GM12801 (cell line): ENCODE data around the gene STK33.

ENCODE experiments used
- CTCF ChIP-seq: IDR thresholded peaks from one replicate; pipeline ENCODE4 v1.5.1; 2011; ENCODE audit warnings: control low read depth; ENCODE audit not compliant: insufficient read length; ENCODE audit errors: extremely low read depth

The STK33 gene

GRCh38 chr11:8408151-8408941 lies 185.7 kb downstream of the STK33 start:
- TF ChIP-seq CTCF = no peak

GRCh38 chr11:8403310-8403709 lies 190.7 kb downstream of the STK33 start:
- no peak for TF ChIP-seq CTCF

GRCh38 chr11:8392886-8393285 lies 201.1 kb downstream of the STK33 start:
- no peak for TF ChIP-seq CTCF

DNA sequence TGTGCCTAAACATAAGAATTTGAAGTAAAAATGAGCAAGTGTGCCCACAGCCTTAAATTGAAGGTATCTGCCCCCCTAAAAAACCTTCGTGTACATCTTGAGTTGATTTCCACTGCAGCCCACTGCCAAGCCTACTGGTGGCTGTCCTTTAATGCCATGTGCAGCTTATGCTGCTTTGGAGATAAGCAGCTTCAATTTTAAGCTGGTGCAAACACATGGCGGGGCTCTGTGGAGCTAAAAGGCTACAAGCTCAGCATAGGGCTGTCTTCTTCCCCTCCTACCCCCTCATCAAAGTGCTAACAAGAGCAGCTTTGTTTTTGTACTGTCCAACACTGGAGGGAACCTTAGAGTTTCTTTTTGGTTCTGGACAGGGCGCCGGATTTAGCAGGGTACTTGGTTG lies 201.9 kb downstream of the STK33 start:
- no peak for TF ChIP-seq CTCF

DNA sequence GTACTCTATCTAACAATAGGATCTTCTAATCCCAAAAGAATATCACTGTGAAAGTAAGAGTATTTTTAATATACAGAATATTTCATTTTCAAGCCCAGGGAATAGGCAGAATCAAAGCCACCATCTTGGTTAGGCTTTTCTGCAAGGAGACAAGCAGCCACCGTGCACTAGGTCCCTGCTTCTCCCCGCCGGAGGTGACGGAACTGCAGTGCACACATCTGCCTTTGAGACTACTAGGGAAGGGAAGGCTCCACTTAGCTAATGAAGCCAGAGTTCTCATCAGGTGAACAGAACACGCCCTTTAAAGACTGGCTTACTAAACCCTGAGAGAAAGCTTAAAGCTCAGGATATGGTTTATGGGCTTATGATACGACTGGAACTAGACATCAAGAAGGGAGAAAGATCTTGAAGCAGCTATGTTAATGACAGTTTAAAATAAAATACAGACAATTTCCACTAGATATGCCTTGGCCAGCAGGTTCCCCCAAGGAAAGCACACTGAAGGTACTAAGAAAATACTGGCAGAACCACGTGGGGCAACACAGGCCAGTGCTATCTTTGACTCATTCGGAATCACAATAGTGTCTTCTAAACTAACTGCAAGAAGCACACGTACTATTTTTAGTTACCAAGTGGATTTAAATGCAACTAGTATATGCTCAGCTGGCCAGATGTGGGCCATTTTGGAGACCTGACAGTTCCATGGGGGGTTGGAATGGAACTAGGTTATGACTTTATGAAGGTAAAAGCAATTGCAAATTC lies 203.0 kb downstream of the STK33 start:
- no peak for TF ChIP-seq CTCF

GRCh38 chr11:8389029-8389996 lies 204.7 kb downstream of the STK33 start:
- TF ChIP-seq CTCF = no peak

- TF ChIP-seq CTCF = no peak
Measured at GRCh38 chr11:8387693-8388092, 206.3 kb downstream of the STK33 start.
